Activated CD8-positive, alpha-beta memory T cell treated with anti-CD3 and anti-CD28 coated beads, Interleukin-2, amount 50 U/mL, for 4 hours (primary cell): Measurements from ENCODE around the gene TJP1.
"Not testable (repeated sequence)": the region's sequence is repeated elsewhere in the genome, so short reads cannot be mapped to it uniquely, and the experiment has no call there.

ENCODE experiments used
- DNase-seq: peaks from one replicate; pipeline ENCODE4 v3.0.0-alpha.2; 2020

TJP1 gene

DNA sequence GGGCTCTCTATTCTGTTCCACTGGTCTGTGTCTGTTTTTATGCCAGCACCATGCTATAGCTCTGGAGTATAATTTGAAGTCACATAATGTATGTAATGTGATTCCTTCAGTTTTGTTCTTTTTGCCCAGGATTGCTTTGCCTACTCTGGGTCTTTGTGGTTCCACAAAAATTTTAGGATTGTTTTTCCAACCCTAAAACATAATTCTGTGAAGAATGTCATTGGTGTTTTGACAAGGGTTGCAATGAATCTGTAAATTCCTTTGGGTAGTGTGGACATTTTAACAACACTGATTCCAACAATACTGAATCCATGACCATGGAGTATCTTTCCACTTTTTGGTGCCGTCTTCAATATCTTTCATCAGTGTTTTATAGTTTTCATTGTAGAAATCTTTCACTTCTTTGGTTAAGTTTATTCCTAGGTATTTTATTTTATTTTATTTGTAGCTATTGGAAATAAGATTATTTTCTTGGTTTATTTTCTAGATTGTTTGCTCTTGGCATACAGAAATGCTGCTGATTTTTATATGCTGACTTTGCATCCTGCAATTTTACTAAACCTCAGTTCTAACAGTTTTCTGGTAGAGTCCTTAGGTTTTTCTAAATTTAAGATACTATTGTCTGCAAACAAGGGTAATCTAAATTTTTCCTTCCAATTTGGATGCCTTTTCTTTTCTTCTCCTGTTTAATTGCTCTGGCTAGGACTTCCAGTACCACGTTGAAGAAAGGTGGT lies 29.7 kb downstream of the TJP1 start:
- no peak for DNase-seq

DNA sequence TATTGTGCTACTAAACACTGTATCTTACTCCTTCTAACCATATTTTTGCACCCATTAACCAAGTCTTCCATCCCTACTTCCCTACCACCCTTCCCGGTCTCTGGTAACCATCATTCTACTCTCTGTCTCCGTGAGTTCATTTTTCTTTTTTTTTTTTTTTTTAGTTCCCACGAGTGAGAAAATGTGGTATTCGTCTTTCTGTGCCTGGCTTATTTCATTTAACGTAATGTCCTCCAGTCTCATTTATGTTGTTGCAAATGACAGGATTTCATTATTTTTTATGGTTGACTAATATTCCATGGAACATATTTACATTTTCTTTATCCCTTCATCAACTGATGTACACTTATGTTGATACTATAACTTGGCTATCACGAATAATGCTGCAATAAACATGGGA lies 31.7 kb downstream of the TJP1 start:
- DNase-seq, result no peak

DNA sequence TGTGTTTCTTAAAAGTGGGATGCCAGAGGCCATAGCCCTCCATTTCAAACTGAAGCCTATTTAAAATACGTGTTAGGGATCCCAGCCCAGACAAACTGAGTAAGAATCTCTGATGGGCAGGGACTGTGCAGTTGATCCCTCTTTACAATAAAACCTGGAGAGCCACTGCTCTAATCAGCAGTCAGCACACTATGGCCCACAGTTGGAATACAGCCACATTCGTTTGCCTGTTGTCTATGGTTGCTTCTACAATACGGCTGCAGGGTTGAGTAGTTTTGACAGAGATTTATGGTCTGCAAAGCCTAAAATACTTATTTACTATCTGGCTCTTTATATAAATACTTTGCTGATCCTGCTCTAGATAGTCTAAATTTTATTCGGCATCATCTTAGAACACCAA lies 32.4 kb downstream of the TJP1 start:
- no peak for DNase-seq

DNA sequence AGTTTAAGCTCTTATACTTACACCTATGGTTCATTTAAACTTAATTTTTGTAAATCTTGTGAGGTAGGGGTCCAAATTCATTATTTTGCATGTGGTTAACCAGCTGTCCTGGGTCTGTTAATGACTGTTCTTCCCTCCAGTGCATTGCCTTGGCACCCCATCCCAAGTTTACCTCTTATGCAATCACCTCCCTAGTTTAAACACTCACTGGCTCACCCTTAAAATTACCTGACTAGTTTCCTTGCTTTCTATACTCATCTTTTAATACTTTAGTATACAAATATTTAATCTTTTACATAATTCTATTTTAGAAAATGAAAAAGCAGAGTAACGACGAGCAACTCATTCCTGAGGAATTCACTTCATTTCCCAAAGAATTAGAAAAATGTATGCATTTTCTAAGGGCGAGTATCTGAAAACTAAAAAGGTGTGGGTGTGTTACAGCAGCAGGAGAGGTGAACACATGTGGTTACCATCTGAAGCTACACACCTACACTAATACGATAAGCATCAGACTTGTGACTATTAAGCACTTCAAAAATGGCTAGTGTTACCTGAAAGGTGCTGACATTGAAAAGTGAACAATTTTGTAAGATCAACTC lies 33.7 kb downstream of the TJP1 start:
- DNase-seq, result no peak

DNA sequence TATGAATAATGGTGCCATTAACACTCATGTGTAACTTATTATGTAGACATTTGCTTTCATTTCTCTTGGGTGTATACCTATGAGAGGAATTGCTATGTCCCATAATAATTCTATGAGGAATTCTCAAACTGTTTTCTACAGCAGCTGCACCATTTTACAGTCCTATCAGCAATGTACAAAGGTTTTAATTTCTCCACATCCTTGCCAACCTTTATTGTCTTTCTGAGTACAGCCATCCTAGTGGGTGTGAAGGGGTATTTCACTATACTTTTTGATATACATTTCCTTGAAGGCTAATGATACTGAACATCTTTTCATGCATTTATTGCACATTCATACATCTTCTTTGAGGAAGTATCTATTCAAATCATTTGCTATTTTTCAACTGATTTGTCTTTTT lies 34.5 kb downstream of the TJP1 start:
- DNase-seq, result no peak

DNA sequence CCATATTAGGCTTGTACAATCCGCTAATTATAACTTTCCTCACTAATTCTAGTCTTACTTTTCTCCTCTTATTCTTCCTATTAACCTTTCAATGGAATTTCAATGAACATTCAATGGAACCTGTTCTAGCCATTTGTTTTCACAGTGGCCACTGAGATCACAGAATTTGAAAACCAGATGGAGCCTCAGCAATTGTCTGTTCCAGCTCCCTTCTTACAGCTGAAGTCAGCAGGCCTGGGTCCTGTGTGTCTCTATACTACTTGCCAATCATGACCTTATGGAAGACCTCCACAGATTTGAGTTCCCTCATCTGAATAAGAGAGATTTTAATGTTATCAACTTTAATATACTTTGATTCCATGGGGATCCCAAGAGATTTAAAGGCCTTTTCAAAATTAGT lies 36.6 kb downstream of the TJP1 start:
- DNase-seq, result no peak

DNA sequence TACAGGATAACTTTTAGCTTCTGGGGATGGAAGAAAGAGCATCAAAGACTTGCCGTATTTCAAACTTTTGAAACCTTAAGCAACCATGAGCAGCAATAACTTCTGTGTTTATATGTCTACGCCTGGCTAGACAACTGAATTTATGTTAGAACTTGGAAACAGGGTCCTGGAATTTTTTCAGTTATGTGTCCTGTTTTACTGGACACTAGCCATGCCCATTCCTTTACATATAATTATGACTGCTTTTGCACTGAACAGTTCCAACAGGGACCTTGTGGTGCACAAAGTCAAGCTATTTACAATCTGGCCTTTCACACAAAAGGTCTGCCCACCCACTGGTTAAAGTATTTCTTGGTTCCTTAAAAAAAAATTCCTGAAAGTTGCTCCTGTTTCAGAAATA lies 37.1 kb downstream of the TJP1 start:
- DNase-seq, result no peak

DNA sequence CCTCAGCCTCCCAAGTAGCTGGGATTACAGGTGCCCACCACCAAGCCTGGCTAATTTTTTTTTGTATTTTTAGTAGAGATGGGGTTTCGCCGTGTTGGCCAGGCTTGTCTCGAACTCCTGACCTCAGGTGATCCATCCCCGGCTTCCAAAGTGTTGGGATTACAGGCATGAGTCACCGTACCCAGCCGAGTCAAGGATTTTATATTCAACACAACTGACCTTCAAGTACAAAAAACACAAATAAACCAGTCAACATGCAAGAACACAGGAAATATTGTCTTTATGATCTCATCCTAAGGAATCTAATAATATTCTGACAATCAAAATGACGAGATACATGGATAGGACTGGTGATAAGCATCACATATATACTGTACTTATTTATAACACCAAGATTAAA lies 37.9 kb downstream of the TJP1 start:
- DNase-seq, result no peak

DNA sequence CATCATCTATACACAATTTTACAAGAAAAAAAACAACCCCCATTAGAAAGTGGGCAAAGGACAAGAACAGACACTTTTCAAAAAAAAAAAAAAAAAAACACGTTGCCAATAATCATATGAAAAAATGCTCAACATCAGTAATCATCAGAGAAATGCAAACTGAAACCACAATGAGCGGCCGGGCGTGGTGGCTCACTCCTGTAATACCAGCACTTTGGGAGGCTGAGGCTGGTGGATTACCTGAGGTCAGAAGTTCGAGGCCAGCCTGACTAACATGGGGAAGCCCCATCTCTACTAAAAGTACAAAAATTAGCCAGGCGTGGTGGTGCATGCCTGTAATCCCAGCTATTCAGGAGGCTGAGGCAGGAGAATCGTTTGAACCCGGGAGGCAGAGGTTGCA lies 39.5 kb downstream of the TJP1 start:
- DNase-seq, result not testable (repeated sequence)

DNA sequence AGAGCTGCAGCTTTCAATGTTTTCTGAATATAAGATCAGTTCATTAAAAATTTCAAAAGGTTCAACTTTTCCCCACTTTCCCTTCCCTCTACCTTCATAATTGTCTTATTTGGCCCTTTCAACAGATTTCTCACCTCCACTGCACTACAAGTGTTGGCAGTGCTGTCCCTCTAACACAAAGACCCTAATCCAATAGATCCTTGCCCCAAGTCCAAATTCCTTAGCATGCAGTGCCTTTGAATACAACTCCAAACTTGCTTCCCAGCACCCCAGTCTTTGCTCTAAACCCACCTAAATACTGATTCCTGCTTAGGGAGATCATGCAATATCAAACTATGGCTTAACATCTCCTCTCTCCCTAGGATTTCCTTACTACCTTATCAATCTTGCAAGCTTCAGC lies 43.9 kb downstream of the TJP1 start:
- no peak for DNase-seq

DNA sequence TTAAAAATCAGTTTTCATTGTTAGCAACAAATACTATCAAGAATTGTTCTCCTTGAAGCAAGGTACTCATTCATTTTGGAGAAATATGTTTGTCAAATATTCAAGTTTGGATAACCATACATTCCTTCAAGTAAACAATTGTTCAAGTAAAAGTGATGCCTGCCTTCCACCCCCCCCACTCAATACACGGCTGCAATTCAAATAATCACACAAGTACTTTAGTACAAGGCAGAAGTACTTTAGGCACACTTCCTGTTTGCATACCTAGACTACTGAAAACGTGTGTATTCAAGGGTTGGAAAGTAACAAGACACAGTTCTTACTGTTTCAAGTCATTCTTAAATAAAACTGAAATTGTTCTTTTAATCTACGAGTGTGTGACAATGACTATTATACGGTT lies 45.4 kb downstream of the TJP1 start:
- no peak for DNase-seq

DNA sequence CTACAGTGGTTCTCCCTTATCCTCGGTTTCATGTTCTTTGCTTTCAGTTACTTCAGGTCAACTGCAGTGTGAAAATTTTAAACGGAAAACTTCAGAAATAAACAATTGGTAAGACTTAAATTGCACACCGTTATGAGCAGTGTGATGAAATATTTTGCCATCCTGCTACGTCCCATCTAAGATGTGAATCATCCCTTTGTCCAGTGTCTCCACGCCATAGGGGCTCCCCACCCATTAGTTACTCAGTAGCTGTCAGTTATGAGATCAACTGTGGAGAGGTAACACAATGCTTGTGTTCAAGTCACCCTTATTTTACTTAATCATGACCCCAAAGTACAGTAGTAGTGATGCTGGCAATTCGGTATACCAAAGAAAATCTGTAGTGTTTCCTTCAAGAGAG lies 47.4 kb downstream of the TJP1 start:
- no peak for DNase-seq

DNA sequence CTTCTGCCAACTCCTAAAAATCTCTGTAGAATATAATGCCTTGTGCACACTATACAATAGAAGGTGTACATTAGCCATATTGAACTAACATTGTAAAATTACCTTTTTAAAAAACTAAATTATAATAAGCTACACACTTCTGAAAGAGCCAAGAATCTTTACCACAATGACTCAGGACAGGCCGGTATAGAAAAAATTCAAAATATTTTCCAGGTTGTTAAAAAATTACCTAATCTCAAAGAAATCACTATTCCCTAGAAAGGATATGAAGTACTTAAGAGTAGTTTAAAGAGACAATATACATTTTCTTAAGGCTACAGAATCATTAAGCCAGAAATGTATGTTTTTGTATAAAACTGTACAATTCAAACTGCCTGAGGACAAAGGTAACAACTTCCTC lies 48.5 kb downstream of the TJP1 start:
- no peak for DNase-seq

DNA sequence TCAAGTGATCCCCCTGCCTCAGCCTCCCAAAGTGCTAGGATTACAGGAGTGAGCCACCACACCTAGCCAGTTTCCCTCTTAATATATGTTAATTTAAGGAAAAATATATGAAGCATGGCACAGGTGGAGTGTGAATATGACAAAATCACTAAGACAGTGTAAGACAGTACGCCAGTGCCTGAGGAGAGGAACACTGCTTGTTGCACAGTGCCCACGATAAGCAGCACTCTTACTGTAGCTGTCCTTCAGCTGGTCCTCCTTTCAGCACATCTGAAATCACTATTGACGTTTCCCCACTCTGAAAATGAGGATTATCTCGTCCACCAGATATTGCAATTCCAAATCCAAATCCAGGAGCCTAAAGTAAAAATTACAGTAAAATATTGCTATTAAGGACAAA lies 49.3 kb downstream of the TJP1 start:
- DNase-seq, result no peak

DNA sequence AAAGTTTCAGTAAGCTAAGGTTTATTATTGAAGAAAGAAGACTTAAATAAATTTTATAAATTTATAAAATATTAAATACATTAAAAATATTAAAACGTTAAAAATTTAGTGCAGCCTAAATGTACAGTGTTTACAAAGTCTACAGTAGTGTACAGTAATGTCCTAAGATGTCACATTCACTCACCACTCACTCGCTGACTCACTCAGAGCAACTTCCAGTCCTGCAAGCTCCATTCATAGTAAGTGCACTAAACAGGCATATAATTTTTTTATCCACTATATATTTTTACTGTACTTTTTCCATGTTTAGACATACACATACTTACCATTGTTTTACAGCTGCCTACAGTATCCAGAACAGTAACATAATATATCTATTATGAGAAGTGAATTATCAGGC lies 51.5 kb downstream of the TJP1 start:
- no peak for DNase-seq

DNA sequence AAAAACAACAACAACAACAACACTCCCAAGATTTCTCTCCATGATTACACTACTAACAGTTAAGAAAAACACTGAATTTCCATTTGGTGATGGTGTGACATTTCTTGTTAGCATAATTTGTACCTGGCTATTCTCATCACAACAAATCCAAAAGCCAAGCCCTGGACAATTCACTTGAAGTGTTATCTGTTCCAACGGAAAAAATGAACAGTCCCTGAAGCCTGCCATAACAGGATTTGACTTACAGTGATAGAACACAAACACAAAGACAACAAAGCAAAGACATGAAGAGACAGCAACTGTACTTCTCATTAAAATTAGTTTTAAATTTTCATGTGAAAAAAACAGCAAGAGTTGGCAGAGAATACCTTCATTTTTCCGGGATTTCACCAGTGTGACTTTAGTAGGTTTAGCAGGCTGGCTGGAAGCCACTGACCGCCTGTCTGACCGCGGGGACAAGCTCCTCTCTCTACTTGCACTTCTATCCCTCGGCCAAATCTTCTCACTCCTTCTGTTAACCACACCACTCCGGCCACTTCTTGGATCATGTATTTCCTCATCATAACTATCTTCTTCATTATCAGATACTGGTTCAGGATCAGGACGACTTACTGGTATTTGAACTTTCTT lies 56.3 kb downstream of the TJP1 start:
- no peak for DNase-seq

DNA sequence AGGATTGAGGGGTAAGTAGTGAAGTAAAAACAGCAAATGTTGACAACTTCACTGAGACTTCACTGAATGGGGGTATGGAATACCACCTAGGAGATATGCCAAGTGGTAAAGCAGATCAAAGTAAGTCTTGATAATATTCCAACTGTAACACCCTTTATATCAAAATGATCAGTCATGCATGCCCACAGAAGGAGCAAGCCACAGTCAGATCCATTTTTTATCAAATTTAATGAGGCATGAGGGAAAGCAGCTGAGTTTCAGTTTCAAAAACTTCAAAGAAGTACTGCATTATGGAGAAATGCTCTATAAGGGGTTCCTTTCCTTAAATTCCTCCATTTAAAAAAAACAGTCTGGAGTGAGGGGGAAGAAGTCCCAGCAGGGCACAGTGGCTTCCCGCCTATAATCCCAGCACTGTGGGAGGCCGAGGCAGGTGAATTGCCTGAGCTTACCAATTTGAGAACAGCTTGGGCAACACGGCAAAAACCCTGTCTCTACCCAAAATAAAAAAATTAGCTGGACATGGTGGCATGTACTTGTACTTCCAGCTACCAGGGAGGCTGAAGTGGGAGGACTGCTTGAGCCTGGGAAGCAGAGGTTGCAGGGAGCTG lies 56.9 kb downstream of the TJP1 start:
- DNase-seq, result no peak

DNA sequence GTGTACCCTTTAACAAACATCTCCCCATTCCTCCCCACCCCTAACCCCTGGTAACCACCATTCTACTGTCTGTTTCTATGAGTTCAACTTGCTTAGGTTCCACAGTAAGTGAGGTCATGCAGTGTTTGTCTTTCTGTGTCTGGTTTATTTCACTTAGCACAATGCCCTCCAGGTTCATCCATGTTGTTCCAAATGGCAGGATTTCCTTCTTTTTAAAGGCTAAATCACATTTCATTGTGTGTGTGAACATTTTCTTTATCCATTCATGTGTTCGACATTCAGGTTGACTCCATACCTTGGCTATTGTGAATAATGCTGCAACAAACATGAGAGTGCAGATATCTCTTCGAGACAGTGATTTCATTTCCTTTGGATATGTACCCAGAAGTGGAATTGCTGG lies 62.7 kb downstream of the TJP1 start:
- no peak for DNase-seq

DNA sequence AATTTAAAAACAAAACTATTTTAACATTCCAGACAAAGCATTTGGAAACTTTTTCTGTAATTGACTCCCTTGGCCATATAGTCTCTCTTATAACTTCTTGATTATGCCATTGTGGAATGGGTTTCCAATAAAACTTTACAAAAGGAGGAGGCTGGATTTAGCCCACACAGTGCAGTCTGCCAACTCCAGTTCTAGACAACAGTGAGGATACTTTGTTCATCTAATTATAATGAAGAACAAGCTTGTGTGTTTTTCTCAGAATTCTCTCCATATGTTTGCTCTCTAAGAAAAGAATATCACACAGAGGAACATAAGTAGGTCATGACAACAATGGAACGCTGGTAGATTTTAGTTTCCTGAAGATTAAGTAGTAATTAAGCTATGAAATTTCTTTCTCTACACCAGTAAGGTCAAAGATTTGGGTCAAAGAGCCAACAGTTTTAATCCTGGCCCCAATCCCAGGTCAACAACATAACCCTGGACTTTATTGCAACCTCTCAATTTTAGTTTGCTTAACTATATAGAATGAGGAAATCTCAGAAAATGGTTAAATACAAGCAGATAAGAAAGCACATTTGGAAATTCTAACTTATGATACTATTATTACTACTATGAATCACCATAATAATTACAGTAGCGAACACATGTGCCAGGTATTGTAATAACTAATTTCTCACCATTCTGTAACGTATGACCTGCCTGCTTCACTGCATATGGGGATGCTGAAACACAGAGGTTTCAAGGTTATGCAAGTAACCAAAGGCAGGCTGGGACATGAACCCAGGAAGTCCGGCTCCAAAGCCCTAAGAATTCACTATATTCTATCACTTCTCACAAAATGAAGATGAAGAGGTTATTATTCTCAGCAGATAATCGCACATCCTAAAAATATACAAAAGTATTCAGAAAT lies 65.7 kb downstream of the TJP1 start:
- no peak for DNase-seq

DNA sequence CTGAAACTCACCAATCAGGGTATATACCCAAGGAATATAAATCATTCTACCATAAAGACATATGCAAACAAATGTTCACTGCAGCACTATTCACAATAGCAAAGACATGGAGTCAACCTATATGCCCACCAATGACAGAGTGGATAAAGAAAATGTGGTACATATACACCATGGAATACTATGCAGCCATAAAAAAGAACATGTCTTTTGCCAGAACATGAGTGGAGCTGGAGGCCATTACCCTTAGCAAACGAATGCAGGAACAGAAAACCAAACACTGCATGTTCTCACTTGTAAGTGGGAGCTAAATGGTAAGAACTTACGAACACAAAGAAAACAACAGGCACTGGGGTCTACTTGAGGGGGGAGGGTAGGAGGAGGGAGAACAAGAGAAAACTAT lies 68.3 kb downstream of the TJP1 start:
- DNase-seq, result not testable (repeated sequence)

DNA sequence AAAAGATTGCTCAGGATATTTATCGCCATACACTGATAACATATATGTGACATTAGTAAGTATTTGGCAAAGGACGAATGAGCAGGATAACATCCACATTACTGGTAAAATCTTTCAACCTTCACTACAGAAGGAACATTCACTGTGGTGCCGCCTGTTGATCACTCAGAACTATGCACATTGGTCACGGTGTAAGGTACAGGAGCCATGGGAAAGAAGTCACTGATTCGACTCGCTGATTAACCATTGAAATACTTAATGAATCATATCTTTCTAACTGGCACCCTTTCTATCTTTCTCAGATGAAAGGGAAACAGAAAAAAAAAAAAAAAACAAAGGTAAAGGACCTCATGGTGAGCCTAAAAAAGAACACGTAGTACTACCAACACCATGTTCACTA lies 68.8 kb downstream of the TJP1 start:
- no peak for DNase-seq

DNA sequence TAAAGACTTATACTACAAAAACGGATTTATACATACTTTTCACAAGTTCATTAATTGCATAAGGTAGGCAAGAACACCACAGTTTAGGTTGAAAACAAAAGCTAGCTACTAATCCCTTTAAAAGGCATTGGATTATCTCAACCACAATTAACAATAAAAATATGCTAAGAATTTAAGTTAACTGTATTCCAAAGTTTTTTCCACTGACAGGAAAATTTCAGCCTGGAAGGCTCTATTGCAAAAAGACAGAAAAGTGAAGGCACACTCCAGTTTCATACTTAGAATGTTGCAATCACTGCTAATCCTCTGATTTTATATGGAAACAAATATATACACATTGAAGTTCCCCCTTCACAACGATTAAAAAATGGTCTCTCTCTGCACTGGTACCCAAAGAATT lies 71.5 kb downstream of the TJP1 start:
- no peak for DNase-seq
